ENCODE results near the gene ELL.

ELL gene

DNA sequence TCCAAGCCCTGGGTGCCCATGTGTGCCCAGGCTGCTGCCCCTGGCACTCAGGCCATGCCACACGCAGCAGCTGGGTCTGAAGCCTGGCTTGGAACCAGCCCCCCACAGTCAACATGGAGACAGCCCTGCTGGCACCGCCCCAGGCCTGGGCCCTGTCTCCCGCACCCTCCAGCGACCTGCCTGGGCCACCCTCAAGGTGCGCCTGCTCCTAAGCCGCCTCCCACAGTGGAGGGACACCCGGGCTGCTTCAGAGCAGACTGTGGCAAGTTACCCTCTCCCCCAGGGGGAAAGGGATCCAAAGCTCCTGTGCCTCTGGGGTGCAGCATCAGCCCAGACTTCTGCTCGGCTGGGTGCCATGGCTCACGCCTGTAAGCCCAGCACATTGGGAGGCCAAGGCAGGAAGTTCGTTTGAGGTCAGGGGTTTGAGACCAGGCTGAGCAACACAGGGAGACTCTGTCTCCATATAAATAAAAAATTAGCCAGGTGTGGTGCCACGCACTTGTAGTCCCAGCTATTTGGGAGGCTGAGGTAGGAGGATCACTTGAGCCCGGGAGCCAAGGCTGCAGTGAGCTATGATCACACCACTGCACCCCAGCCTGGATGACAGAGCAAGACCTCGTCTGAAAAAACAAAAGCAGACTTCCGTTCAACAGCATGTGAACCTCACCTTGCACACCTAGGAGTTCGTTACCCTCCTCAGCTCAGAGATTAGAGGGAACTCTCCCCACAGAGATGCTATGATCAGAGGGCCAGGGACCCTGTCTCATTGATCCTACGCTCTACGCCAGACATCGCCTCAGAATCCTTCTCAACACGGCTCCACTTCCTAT is 15.6 kb downstream of the ELL start:
- DNase-seq (ENCODE audit: insufficient read length, low spot score) (no peak), FAIRE-seq (no peak)

DNA sequence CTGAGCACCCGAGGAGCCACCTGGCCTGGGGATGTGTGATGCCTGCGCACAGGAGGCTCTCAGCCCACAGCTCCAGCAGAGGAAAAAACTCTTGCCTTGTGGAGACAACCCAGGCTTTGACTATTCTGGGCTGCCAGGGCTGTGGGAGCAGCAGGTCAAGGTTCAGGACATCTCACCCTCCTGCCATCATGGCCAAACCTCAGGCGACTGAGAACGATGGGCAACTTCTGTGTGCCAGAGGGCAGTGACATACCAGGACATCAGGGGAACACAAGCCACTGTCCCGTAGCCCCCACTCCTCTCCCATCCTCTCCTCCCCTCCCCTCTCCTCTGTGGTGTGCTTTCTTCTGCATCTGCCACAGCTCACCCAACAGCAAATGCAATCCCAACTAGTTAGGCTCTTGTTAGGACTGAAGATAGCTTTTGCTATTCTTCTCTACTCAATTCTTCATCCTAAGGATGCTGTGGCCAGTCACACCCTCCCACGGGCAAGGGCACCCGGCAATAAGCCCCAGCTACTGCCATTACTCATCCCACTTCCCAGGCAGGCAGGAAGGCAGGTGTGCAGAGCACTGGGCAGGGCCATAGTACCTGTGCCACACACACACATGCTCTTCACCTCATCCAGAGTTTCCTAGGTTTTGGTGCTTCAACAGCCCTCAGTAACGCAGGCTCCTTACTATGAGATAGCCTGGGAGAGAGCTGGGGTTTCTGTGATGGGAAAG is 16.8 kb downstream of the ELL start:
- no peak for DNase-seq (ENCODE audit: insufficient read length, low spot score)
- FAIRE-seq = no peak

DNA sequence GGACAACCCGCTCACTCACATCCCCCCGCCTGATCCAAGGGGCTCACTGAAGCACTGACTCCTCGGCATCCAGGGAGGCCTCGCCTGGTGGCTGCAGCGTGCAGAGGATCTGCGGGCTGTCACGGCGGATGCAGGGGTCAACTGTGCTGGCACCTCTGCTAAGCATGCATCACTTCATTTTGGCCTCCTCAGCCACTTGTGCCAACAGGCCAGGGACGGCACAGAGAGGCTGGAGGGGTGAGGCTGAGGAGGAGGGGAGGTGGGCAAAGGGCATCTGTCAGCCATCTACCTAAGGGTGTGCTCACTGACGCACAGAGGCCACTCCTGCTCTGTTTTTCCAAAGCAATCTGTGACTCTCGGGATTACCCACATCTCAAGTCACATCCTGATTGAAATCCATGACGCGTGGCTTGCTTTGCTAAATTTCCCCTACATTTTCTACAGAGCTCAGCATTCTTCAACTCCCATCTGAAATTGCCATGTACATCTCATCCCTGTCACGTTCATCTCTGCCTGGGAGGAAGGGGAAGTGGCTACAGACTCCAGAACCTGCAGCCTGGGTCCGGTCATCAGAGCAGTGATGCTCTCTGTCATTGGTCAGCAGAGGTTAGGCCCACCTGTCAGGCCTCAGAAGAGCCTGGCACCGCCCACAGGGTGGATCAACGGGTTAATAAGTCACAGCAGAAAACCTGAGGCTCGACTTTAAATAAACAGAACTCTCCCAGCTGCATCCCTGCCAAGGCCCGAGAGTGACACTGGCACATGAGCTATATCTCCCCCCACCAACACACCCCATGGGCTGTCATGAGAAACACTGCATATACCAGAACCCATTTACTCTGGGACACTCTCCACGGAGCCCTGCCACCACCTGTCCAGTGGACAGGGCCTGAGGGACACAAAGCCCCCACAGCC is 17.6 kb downstream of the ELL start:
- DNase-seq (ENCODE audit: insufficient read length, low spot score) (no peak), FAIRE-seq (peak; percentile 4)

DNA sequence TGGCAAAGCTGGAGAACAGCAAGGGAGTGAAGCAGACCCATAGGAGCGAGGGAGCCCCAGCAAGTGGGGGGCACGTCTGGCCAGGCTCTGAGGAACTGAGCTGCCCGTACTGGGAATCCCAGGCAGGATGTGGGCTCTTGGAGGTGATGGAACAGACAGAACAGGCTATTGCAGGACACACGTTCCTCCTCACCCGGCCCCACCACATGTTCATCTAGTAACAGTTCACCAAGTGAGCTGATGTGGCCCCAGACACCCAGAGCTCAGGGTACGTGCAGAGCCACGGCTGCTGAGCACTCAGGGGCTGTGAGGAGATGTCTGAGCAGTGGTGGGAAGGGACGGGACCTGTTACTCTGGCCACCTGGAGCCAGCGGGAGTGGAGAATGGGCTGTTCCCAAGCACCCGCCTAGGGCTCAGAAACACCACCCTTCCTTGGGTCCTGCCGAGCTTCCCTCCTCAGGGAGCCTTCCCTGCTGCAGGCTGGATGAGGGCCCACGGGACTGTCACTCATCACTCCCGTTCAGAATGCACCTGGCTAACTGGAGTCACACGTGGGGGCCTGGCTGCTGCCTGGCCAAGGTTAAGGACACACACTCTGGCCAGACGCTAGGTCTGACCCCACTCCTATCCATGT is 18.4 kb downstream of the ELL start:
- FAIRE-seq (no peak), DNase-seq (ENCODE audit: insufficient read length, low spot score) (no peak)

DNA sequence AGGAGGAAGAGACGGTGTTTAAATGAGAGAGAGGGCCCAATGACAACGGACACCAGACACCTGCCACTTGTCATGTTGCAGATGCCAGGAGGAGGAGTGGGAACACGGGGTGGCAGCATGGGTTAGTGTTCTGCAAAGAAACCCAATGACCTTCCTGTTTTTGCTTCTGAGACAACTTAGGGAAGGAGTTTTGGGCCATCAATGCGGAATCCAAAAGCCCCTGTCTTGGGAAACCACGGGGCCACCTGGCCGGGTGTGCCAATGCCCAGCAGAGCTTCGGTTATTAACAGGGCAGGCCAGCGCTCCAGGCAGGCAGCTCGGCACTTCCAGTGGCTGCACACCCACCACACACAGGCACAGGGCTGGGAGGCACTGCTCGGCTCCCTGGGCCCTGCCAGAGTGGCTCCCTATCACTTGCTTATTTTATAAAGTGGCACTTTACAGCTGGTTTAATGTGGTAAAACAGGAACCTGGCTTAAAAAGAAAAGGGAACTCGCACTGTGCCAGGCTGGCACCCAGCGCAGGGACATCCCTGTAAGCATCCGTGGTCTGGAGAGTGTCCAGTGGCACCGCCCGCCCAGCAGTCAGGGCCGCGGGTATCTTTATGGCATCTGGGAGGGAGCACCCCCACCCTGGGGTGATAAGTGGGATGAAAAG is 19.1 kb downstream of the ELL start:
- no peak for FAIRE-seq

DNA sequence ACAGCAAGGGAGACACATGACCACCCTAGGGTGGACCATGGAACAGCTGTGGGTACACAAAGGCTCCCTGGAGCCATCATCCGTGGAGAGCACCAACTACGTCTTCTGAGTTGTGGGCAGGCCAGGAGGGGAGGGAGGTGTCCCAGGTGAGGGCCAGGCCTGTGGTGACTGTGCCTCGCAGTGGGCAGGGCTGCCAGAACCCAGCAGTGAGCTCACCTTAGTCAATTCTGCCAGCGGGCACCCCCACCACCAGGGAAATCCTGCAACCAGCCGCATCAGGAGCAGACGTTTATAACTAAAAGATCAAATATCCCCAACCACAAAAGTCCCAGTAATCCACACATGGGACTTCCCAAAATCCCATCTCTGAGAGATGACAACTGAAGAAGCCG is 19.6 kb downstream of the ELL start:
- DNase-seq (ENCODE audit: insufficient read length, low spot score) (no peak), FAIRE-seq (no peak)

More for the DNA sequence above, 19.1 kb downstream of the ELL start:
- DNase-seq (ENCODE audit: insufficient read length, low spot score) = no peak

DNA sequence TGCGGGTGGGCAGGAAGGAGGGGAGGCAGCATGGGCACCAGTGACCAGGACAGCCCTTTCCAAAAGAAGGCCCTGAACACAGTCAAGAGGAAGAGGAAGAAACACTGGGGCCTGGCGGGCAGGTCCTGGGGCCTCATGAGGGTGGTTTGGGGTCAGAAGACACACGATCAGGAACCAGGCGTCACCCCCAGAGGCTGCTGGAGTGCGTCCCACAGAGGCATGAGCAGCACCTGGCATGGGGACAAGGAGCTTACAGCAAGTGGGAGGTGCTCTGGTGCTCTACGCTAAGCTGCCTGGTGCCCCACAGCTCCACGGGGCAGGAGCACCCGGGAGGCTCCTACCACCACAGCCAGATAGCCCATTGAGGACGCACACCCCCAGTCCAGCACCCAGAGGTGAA is 20.0 kb downstream of the ELL start:
- DNase-seq (ENCODE audit: insufficient read length, low spot score) (no peak), FAIRE-seq (no peak)

DNA sequence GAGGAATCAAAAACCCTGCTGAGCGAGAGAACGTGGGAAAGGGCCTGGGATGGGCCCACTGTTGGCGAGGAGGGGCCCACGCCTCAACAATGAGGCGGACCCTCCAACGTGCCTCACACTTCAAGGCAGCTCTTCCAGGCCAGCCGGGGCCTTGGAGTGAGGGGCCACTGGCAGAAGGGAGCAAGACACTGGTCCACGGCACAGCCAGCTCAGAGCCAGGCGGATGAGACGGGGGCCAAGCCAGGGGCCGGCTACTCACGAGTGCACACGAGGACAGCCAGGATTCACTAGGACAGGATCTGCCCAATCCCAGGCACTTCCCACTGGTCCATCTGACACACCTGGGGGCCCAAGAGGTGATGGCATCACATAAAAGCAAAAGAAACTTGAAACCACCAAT is 20.5 kb downstream of the ELL start:
- DNase-seq (ENCODE audit: insufficient read length, low spot score) (no peak), FAIRE-seq (no peak)

DNA sequence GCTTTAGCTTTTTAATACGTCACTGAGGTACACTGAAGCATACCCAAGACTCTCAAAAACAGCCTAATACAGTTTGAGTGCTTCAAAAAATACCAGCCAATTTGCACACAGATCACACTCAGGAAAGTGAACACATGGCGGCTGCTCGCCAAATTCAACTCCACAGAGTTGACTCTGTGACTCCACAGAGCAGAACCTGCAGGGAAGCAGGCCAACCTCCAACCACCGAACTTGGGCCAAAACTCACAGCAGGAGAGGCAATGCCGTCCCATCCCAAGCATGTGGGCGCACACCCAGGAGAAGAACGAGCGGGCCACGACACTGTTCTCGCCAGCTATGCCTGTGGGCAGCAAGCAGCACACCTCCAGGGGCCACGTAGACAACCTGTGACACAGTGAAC is 21.1 kb downstream of the ELL start:
- no peak for FAIRE-seq
- DNase-seq (ENCODE audit: insufficient read length, low spot score) = no peak

DNA sequence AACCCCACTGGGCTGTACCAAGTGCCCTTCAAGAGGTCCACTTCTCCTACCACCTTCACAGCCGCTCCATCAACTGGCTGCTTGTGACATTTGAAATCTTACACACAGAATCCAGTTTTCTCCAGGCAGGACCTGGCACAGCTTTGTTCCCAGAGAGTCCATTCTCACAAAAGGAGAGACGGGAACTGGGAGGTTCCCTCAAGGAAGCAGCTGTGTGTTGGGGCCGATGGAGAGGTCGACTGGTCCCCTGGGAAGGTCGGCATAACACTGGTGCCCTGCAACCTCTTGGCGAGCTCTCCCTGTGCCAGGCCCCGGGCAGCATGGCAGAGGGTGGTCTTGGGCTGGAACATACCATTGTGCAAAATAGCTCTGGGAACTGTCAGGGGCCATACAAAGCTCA is 21.5 kb downstream of the ELL start:
- no peak for DNase-seq (ENCODE audit: insufficient read length, low spot score)
- no peak for FAIRE-seq

DNA sequence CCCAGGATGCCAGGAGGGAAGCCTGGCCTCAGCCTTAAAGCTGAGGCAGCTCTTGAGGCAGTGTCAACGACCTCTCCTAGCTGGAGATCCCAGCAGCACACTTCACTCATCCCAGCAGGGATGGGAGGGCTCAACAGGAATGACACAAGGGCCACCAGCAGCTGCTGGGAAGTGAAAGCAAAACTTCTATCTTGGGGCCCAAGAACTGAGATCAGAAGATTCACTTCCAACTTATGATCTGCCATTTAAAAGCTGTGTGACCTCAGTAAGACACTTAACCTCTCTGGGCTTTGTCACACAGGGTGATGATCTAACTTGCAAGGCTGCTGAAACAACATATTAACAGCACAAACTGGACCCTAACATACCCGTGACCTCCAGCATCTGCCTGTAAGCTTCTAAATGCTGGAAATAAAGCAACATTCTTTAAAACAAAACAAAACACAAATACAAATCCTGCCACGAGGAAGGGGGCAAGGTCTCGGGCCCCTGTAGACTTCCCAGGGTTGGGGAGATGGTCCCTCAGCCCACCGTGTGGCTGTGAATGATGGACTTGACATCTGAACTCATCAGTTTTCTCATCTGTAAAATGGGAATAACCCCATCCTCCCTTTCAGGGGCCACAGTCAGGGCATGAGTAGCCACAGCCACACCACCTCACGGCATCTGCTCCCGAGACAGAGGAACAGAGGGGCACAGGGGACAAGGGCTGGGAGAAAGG is 22.7 kb downstream of the ELL start:
- FAIRE-seq (no peak), DNase-seq (ENCODE audit: insufficient read length, low spot score) (no peak)

DNA sequence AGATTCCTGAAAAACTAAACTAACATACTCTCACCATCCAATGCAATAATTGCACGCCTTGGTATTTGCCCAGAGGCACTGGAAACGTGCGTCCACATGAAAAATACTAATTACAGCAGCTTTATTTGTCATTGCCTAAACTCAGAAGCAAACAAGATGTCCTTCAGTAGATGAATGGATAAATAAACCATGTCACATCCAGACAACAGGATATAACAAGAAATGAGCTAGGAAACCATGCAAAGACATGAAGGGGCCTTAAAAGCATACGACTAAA is 25.0 kb downstream of the ELL start:
- FAIRE-seq (peak; percentile 20), DNase-seq (ENCODE audit: insufficient read length, low spot score) (no peak)

DNA sequence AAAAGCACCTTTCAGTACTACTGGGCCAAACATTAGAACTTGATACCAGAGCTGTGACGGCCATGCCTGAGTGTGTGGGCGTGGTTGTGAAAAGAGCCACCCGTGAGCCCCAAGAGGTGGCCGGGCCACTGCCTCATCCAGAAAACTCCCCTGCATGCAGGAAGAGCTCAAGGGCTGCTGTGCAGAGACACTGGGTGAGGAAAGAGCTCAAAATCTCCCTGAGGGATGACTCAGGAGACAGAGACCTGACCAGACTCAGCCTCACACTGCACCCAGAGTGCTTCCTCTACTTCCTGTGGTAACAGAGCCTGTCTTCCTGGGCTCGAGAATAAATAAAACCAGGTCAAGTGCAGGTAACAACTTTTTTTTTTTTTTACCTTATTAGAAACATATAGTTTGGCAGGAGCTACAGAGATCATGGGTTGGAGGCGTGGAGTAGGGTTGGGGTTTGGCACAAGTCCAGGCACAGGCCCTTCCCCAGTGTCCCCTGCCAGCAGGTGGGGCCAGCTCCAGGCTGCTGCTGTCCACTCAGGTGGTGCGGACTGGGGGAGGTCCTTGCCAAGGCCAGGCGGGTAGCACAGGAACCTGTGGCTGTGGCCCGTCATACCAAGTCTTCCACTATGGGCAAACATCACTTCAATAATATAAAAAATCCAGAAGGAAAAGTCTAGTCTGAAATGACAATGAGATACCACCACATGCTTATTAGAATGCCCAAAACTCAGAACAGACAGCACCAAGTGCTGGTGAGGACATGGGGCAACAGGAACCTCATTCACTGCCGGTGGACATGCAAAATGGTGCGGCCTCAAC is 25.5 kb downstream of the ELL start:
- FAIRE-seq (no peak), DNase-seq (ENCODE audit: insufficient read length, low spot score) (peak; percentile 59)

DNA sequence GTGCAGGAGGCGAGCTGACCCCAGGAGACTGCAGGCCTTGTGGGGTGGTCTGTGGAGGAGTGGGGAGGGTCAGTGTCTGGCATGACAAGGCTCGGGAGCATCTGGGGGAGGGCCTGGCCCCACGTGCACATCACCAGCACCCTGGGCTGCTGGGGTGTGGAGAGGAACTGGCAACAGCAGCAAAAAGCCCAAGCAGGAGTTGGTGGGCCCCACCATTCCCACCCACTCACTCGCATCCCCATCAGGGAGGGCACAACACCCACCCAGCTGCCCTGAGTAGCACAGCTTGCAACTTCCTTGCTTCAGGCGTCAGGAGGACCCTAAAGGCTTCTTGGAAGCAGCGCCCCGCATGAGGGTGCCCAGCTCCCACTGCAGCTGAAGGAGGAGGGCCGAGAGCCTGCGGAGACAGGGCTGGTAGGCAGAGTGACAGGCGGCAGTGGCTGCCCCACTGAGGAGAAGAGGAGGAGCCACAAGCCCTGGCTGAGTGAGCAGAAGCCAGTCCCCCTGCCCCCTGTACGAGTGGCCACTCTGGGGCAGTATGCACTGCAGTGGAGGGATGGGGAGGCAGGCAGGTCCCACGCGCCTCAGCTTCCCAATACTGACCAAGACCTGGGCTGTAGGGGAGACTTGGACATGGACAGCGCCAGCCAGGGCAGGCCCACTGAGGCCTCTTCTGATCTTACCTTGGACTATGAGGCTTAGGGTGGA is 26.5 kb downstream of the ELL start:
- DNase-seq (ENCODE audit: insufficient read length, low spot score) = no peak
- FAIRE-seq = peak; percentile 20

DNA sequence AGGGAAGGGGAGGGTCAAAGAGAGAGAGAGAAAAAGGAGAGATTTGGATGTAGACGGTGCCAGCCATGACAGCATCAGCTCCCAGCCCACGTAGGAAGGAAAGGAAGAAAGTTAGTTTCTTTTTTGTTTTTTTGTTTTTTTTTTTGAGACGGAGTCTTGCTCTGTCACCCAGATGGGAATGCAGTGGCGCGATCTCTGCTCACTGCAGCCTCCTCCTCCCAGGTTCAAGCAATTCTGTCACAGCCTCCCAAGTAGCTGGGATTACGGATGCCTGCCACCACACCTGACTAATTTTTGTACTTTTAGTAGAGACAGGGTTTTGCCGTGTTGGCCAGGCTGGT is 27.6 kb downstream of the ELL start:
- no peak for FAIRE-seq

DNA sequence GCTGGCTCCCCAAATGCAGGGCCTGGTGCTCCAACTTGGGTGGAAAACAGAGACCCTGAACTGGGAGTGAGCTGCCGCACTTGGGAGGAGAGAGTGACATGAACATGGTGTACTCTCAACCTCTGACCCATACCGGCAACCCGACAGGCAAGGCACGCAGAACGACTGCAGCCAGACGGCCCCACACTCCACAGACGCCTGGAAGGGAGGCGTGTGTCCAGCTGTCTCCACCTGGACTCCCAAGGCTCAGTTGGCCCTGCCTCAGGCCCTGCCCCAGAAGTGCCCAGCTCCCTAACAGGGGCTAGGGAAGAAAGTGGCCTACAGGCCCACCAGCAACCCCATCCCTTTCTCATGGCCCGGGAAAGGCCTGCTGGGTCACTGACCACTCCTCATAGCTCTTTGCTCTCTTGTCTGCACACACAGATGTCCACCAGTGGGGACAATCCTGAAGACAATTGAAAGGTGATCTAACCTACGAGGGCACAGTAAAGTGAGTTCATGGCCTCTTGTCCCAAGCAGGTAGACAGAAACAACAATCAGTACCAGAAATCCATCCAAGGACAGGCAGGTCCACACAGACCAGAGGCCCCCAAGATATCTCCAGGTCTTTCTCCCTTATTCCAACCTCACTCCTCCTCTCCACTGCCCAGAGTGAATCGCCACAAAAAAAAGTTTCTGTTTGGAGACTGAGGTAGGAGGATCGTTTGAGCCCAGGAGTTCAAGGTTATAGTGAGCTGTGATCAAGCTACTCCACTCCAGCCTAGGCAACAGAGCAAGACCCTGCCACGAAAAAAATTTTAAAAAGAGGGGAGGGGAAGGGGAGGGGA is 28.2 kb downstream of the ELL start:
- no peak for DNase-seq (ENCODE audit: insufficient read length, low spot score)
- FAIRE-seq = peak; percentile 23

More for the DNA sequence above, 27.6 kb downstream of the ELL start:
- no peak for DNase-seq (ENCODE audit: insufficient read length, low spot score)

Data from HTR-8/SVneo (cell line).